T1000 (cell line): ENCODE data around the gene GYPB.
"Not testable (repeated sequence)": the region's sequence is repeated elsewhere in the genome, so short reads cannot be mapped to it uniquely, and the experiment has no call there.

Source experiments
- DNase-seq: peaks from one replicate; lab custom pipeline; 2025; ENCODE audit warnings: mixed read lengths; lab: John Stamatoyannopoulos, UW

GYPB gene

GRCh38 chr4:144014808-144015207 is 4.4 kb downstream of the GYPB start:
- no peak for DNase-seq

- not testable (repeated sequence) for DNase-seq
Measured at GRCh38 chr4:144008602-144009001, 10.6 kb downstream of the GYPB start.

- not testable (repeated sequence) for DNase-seq
Measured at GRCh38 chr4:144007960-144008359, 11.2 kb downstream of the GYPB start.

- DNase-seq = not testable (repeated sequence)
Measured at GRCh38 chr4:144006200-144006803, 12.9 kb downstream of the GYPB start.

GRCh38 chr4:144005558-144005953 is 13.6 kb downstream of the GYPB start:
- not testable (repeated sequence) for DNase-seq

- DNase-seq = not testable (repeated sequence)
Measured at GRCh38 chr4:144004868-144005557, 14.2 kb downstream of the GYPB start.

GRCh38 chr4:144003890-144004265 is 15.3 kb downstream of the GYPB start:
- DNase-seq = not testable (repeated sequence)

- not testable (repeated sequence) for DNase-seq
Measured at GRCh38 chr4:144003205-144003889, 15.8 kb downstream of the GYPB start.

GRCh38 chr4:144000331-144000995 is 18.7 kb downstream of the GYPB start:
- DNase-seq = not testable (repeated sequence)

GRCh38 chr4:143996193-143996592 is 23.0 kb downstream of the GYPB start:
- DNase-seq = not testable (repeated sequence)

GRCh38 chr4:143991761-143992160 is 27.4 kb downstream of the GYPB start:
- not testable (repeated sequence) for DNase-seq

GRCh38 chr4:143990717-143991116 is 28.5 kb downstream of the GYPB start:
- not testable (repeated sequence) for DNase-seq

- DNase-seq = no peak
Measured at GRCh38 chr4:143986180-143986579, 33.0 kb downstream of the GYPB start.

GRCh38 chr4:143980776-143981175 is 38.4 kb downstream of the GYPB start:
- not testable (repeated sequence) for DNase-seq

- DNase-seq = not testable (repeated sequence)
Measured at GRCh38 chr4:143975527-143975926, 43.7 kb downstream of the GYPB start.

- DNase-seq = not testable (repeated sequence)
Measured at GRCh38 chr4:143974021-143974420, 45.2 kb downstream of the GYPB start.

- no peak for DNase-seq
Measured at GRCh38 chr4:143961075-143961474, 58.1 kb downstream of the GYPB start.

GRCh38 chr4:143955306-143955705 is 63.9 kb downstream of the GYPB start:
- not testable (repeated sequence) for DNase-seq

GRCh38 chr4:143951458-143951972 is 67.7 kb downstream of the GYPB start:
- not testable (repeated sequence) for DNase-seq

- not testable (repeated sequence) for DNase-seq
Measured at GRCh38 chr4:143950967-143951366, 68.2 kb downstream of the GYPB start.

- not testable (repeated sequence) for DNase-seq
Measured at GRCh38 chr4:143950185-143950584, 69.0 kb downstream of the GYPB start.

- not testable (repeated sequence) for DNase-seq
Measured at GRCh38 chr4:143947493-143947892, 71.7 kb downstream of the GYPB start.
